Nucleus accumbens (tissue), 56 donors: ENCODE results near the gene OR52K1.
"Not testable (repeated sequence)": the region's sequence is repeated elsewhere in the genome, so short reads cannot be mapped to it uniquely, and the experiment has no call there.

Source experiments
- DNase-seq, 56 donors: peaks; one replicate each; lab custom pipeline; 2025; lab: John Stamatoyannopoulos, UW

Gene OR52K1

DNA sequence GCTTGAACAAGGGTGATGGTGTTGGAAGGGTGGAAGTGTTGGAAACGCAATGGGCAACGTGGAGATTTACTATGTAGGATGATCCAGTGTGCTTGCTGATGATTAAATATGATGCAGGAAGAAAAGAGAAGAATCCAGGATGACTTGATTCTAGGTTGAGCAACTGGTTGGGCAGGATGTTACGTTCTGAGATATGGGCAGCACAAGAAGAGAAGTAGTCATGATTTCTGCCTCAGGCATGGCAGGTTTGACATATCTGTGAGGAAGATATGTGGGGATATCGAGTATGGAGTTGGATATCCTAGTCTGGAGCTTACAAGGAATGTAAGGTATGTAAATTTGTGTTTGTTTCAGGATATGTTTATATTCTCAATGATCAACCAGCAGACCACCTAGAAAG lies 1.9 kb downstream of the OR52K1 start:
- no peak for DNase-seq

DNA sequence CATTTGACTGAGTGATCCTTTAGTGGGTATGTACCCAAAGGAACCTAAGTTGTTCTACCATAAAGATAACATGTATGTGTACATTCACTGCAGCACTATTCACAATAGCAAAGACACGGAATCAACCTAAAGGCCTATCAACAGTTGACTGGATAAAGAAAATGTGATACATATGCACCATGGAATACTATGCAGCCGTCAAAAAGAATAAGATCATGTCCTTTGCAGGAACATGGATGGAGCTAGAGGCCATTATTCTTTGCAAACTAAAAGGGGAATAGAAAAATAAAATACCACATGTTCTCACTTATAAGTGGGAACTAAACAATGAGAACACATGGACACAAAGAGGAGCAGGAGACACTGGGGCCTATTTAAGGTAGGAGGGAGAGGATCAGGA lies 9.0 kb downstream of the OR52K1 start:
- not testable (repeated sequence) for DNase-seq

DNA sequence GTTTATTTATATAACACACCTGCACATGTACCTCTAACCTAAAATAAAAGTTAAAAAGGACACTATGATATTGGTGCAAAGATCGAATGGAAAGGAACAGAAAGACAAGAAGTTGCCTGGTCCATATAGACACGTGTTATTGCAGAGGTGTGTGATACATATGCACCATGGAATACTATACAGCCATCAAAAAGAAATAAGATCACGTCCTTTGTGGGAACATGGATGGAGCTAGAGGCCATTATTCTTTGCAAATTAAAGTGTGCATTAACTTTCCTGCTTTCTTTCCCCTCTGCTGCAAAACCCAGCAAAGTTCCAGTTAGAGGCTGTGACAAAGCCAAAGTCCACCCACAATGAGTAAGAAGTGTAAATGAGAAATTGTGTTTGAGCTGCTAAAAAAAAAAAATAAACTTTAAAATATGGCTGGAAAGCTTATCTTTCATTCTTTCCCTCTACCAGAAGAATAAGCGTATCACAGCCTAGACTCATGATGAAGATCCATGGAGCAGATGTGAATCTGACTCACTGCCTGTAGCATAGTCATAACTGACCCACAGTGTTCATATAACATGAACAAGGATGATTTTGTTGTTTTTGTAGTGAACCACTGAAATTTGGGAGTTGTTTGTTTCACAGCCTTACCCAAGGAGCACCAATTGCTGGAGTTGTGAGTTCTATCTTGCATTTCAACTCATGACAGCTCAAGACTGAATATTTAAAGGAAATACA lies 9.6 kb downstream of the OR52K1 start:
- DNase-seq, result no peak

DNA sequence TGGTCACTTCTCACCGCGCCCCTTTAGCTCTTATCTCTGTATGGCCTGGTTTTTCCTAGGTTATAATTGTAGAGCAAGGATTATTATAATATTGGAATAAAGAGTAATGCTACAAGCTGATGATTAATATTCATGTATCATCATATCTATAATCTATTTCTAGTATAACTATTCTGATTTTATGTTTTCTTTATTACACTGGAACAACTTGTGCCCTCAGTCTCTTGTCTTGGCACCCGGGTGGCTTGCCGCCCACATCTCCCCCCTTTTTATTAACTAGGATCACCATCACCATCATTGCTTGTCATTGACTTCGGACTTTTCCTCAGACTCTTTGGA lies 11.0 kb downstream of the OR52K1 start:
- DNase-seq, result no peak

DNA sequence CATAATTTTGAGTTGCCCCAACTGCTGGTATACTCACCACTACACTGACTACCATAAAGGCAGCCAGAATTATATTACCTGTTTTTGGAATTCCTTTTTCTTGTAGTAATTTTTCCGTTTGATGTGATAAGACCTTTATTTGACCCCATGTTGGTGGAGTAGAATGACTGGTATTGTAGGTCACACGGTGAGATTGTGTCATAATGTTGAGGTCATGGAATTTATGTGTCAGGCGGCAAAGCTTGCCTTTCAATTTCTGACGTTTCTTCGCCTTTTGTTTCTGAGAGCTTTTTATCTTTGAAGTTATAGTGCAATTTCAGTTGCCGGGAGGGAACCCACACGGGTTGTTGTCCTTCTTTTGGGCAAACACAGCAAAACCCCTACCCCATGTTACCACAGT lies 13.0 kb downstream of the OR52K1 start:
- no peak for DNase-seq

DNA sequence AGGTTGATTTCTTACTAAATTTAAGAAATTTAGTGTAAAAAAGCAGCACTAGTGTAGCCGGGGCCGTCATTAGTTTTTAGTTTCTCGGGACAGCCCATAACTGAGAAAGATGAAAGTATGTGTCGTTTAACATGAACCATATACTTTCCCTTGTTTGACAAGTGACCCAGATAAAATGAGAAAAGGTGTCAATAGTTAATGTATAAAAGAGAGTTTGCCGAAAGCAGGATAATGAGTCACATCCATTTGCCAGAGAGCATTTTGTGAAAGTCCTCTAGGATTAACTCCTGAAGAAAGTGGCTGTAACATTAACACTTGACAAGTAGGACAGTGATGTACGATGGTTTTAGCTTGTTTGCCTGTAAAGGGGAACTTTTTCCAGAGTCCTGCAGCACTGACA lies 13.5 kb downstream of the OR52K1 start:
- no peak for DNase-seq

DNA sequence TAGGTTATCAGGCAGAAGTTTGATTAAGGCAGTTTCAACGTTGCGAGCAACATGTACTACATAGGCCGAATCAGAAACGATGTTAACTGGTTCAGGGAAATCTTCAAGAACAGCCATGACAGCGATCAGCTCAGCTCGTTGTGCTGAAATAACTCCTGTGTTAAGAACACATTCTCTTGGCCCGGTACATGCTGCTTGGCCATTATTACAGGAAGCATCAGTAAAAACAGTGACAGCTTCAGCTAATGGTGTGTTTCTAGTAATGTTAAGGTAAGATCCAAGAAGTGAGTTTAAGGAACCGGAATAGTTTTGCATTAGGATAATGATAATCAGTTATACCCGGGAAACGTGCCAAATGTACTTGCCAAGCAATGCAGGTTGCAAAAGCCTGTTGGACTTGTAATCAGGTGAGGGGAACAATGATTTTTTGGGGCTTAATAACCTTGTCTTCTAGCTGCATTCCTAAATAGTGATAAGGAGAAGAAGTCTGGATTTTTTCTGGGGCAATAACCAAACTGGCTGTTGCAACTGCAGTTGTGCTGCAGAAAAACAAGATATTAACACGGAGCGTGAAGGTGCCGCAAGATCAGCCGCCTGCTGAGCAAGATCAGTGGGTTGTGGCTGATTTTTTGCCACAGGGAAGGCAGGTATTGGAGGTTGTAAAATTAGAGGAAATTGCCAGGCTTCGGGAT lies 14.3 kb downstream of the OR52K1 start:
- DNase-seq, result no peak

DNA sequence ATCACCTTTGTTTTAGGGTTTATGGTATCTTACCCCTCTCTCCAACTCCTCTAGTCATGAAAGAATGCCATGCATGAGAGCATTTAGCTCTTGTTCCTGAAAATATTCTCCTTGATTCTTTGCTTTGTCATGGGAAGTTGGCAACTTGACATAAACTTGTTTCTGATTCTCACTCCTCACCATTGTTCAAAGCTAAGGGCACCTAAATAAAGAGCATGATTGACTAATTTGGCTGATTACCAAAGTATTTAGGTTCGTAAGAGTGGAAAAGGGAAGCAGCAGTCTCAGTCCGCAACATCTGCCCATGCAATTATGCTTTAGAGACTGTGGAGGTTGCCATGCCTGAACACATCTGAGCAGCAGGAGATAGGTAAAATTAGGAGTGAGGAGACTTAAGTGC lies 26.4 kb downstream of the OR52K1 start:
- no peak for DNase-seq

DNA sequence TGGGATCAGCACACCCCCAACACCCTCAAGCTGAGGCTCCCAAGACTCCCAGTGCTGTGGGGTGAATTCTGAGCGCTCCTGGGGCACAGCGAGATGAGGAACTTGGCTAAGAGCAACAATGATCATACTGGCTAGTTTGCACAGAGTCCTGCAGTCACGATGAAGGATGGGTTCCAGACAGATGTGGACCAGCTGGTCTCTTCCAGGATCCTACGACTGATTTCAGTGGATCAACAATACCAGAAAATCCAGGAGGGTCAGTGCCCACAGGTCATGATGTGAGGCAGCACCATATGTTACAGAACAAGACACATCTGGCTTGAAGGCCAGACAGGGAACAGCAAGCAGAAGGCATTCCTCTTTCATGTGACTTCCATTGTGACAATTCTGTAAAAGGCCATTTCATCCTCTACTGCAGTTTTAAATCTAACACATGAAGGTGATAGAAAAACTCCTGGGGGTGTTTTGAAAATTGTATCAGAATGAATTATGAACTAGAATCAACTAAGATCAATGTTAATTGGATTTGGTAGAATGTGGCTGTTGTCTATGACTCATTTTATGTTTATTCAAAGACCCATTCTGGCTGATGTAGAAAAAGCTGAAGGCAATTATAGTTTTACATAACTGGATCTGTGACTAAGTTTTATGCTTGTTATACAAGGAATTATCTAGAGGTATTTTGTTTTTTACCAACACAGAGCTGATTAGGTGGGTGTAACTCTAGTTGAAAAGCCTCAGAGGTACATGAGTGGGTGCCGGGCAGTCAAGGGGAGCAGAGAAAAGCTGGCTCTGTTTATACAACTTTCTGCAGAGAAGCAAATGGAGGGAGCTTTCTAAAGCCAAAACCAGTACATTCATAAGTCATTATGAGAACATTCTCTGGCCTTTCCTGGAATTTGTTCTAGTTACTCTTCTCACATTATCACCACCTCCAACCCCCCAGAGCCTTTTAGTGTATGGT lies 29.1 kb downstream of the OR52K1 start:
- peak in 6 of 56 donors; percentile 1 to 39 (median 16) for DNase-seq

DNA sequence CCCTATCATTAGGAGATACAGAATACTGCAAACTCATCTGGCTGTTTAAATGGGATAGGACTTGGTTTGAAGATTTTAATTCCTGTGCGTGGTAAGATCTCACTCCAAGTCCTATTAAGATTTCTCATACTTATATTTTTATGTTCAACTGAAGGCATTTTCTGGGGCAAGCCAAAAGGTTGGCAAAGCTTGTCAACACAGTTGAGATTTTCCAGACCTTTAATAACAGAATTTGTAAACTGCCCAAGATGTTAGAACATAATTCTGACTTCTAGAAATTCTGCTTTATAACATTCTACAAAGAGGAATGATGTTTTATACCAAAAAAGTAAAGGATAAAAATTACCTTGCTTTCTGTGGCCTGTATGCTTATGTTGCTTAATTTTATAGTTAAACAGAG lies 31.8 kb downstream of the OR52K1 start:
- DNase-seq, result no peak

DNA sequence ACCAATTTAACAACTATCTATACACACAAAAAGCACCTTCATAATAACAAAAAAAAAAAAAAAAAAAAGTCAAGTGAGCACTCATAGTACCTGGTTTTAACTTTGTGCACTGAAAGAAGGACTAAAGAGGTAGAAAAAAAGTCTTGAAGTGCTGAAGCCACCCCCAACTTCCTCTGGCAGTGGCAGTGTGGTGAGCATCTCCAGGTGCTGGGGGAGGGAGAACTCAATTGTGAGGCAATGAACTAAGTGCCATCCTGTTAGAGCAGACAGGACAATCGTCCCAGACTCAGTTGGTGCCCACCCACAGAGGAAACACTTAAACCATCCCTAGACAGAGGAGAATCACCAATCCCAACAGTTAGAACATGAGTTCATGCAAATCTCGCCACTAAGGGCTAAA lies 39.9 kb downstream of the OR52K1 start:
- no peak for DNase-seq

DNA sequence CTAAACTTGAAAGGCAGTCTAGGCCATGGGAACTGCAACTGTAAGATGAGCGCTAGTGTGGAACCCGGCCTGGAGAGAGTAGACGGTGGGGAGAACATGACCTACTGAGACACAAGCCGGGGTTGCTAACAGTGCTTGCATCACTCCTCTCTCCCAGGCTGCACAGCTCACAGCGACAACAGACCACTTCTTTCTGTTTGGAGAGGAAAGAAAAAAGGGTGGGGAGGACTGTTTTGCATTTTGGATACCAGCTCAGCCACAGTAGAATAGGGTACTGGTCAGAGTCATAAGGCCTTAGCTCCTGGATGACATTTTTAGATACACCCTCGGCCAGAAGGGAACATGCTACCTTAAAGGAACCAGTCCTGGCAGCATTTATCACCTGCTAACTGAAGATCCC lies 40.3 kb downstream of the OR52K1 start:
- DNase-seq, result no peak

DNA sequence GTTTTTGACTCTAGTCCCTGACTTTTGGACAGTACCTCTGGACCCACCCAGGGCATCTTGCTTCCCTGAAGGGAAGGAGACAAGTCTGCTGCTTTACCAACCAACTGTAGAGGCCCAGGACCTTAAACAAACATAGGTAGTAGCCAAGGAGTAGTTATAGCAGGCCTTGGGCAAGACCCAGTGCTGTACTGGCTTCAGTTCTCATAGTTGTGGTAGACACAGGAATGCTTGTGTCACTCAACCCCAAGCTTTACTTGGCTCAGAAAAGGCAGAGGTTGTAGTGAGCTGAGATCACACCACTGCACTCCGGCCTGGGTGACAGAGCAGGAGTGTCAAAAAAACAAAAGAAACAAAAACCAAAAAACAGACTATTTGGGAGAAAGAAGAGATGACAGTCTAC lies 41.2 kb downstream of the OR52K1 start:
- DNase-seq, result no peak

DNA sequence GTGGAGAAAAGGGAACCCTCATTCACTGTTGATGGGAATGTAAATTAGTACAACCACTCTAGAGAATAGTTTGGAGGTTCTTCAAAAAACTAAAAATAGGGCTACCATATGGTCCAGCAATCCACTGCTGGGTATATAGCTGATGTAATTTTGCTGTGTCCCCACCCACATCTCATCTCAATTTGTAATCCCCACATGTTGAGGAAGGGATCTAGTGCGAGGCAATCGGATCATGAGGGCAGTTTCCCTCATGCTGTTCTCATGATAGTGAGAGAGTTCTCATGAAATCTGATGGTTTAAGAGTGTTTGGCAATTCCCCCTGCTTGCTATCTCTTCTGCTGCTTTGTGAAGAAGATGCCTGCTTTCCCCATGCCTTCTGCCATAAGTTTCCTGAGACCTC lies 45.5 kb downstream of the OR52K1 start:
- DNase-seq, result no peak

DNA sequence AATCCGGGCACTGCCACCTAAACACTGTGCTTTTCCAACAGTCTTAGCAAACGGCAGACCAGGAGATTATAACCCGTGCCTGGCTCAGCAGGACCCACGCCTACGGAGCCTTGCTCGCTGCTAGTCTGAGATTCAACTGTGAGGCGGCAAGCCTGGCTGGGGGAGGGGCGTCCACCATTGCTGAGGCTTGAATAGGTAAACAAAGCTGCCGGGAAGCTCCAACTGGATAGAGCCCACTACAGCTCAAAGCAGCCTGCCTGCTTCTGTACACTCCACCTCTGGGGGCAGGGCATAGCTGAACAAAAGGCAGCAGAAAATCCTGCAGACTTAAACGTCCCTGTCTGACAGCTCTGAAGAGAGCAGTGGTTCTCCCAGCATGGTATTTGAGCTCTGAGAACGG lies 49.2 kb downstream of the OR52K1 start:
- DNase-seq, result not testable (repeated sequence)

DNA sequence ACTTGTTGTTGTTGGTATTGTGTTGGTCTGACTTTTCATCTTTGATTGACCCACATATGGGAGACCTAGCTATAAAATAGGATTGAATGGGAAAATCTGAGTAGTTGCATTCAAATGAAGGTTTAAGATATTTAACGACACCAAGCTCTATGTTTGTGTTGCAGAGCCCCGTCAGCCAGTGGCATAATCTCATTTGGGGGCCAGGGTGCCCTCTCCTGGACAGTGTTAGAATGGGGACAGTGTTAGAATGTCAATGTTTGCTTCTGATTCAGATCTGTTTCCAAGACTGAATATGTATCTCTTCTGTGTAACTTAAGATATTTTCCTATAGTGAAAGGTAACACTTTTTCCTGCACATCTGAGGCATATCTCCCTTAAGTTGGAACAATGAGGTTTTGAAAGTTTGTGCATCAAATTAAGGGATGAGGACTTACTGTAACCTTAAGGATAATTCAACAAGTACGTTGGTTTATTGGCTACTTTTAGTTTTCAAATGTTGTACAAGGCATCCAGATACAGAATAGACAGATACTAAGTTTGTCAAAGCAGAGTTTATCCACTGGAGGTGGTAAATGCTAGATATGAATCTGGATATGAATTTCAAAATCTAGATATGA lies 57.3 kb downstream of the OR52K1 start:
- peak in 28 of 56 donors; percentile 0 to 72 (median 13) for DNase-seq

DNA sequence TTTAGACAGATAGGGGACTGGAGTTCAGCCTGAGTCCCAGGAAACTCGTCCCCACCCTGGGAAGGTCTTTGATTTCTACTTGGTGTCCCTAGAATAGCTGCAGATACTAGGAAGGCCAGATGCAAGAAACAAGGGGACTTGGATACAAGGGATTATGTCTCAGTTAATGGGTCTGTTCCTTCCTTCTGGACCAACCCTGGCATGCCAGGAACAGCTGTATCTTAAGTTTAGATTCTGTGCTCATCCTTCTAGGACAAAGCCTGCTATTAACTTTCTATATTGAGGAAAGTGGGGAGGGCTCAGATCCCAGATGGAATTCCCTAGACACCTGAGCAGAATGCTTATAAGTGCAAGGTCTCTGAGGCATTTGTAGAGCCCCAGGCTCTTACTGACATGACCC lies 58.6 kb downstream of the OR52K1 start:
- no peak for DNase-seq
